SHP77 (cell line): ENCODE measurements around the gene PIP5K1C.
"Not testable (repeated sequence)": the region's sequence is repeated elsewhere in the genome, so short reads cannot be mapped to it uniquely, and the experiment has no call there.

Experiments used
- DNase-seq, 2 experiments: peaks; one replicate each; lab custom pipeline; 2025; lab: John Stamatoyannopoulos, UW

The PIP5K1C gene

GRCh38 chr19:3645726-3646125 is 54.5 kb downstream of the PIP5K1C start:
- no peak for DNase-seq

GRCh38 chr19:3645067-3645396 is 55.2 kb downstream of the PIP5K1C start:
- DNase-seq, result no peak

GRCh38 chr19:3644351-3645066 is 55.8 kb downstream of the PIP5K1C start:
- no peak for DNase-seq

- no peak for DNase-seq
These were observed 56.5 kb downstream of the PIP5K1C start for GRCh38 chr19:3643674-3644313.

- DNase-seq, result no peak
These were observed 57.1 kb downstream of the PIP5K1C start for GRCh38 chr19:3642987-3643673.

- no peak for DNase-seq
These were observed 58.0 kb downstream of the PIP5K1C start for GRCh38 chr19:3642296-3642695.

GRCh38 chr19:3641515-3642269 is 58.6 kb downstream of the PIP5K1C start:
- no peak for DNase-seq

- no peak for DNase-seq
These were observed 60.8 kb downstream of the PIP5K1C start for GRCh38 chr19:3639479-3639878.

GRCh38 chr19:3638208-3639193 is 61.8 kb downstream of the PIP5K1C start:
- DNase-seq, result no peak

GRCh38 chr19:3637621-3638020 is 62.6 kb downstream of the PIP5K1C start:
- DNase-seq, result no peak

- DNase-seq, result no peak
These were observed 63.3 kb downstream of the PIP5K1C start for GRCh38 chr19:3636962-3637361.

- DNase-seq, result no peak
These were observed 63.8 kb downstream of the PIP5K1C start for GRCh38 chr19:3636506-3636905.

GRCh38 chr19:3634496-3635045 is 65.7 kb downstream of the PIP5K1C start:
- DNase-seq, result no peak

- no peak for DNase-seq
These were observed 66.7 kb downstream of the PIP5K1C start for GRCh38 chr19:3633559-3633988.

- DNase-seq, result no peak
These were observed 67.3 kb downstream of the PIP5K1C start for GRCh38 chr19:3632739-3633558.

GRCh38 chr19:3632098-3632497 is 68.2 kb downstream of the PIP5K1C start:
- no peak for DNase-seq

GRCh38 chr19:3631053-3631861 is 69.0 kb downstream of the PIP5K1C start:
- no peak for DNase-seq

GRCh38 chr19:3628766-3629165 is 71.5 kb downstream of the PIP5K1C start:
- not testable (repeated sequence) for DNase-seq

- no peak for DNase-seq
These were observed 72.9 kb downstream of the PIP5K1C start for GRCh38 chr19:3627351-3627723.
